ENCODE results near the gene TAF1B. TPM values are rescaled to one million over a fixed set of nuclear protein-coding genes. Genes with fewer than 3 reads are reported as not detected.

Gene TAF1B
- total RNA-seq, 1 experiment from 2014 or later: 29.9 TPM

DNA sequence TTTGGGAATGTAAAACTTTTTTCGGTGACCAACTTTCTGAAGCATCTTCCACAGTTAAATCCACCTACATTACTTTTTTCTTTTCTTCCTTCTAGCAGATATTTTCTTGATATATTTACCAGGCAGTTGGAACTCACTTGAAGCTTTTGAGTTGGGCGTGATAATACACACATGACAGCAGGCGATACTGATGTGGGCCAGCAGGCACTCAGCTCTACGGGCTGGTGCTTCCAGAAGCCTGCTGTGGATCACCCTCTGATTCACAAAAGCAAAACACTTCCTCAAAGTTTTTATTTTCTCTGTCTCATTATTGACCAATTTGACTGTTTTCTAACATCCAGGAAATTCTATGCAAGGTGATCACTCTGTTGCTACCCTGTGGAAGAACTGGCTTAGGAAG, 131.1 kb downstream of the TAF1B start:
- Histone ChIP-seq H3K9me3 (ENCODE audit: control insufficient read depth, low read depth, low read length) (no peaks in the 10 kb centered on the region), H3K23me2 (ENCODE audit: insufficient read length, low read depth, low read length, poor library complexity, severe bottlenecking) (no peaks in the 10 kb centered on the region), H4K20me1 (ENCODE audit: control insufficient read depth, insufficient read depth, insufficient read length) (no peaks in the 10 kb centered on the region), H2BK12ac (ENCODE audit: insufficient read length, low read depth, low read length) (no peak overlapping the region), H3K4me1 (ENCODE audit: insufficient read depth, low read length) (no peaks in the 10 kb centered on the region), H2BK120ac (ENCODE audit: low read depth, low read length, poor library complexity, severe bottlenecking) (no peak overlapping the region), H2AK5ac (ENCODE audit: insufficient read length, low read length) (no peak overlapping the region), H3K18ac (ENCODE audit: insufficient read length, low read depth, low read length) (no peak overlapping the region), H4K91ac (ENCODE audit: insufficient read length, low read depth, low read length) (no peak overlapping the region), H3K14ac (ENCODE audit: insufficient read depth, low read length) (no peak overlapping the region), H3K79me1 (ENCODE audit: insufficient read depth, low read depth, low read length, poor library complexity, severe bottlenecking) (no peaks in the 10 kb centered on the region), H3T11ph (ENCODE audit: low read length) (no peak overlapping the region), H2BK5ac (ENCODE audit: insufficient read length, low read length) (no peak overlapping the region), H4K5ac (ENCODE audit: insufficient read length, low read depth, low read length) (no peak overlapping the region), H2AFZ (ENCODE audit: low read length) (no peak overlapping the region), H3K4ac (ENCODE audit: low read depth, low read length) (no peak overlapping the region), H3K27ac (ENCODE audit: insufficient read length, low read depth, low read length) (no peak overlapping the region), H2BK20ac (ENCODE audit: low read depth, low read length, poor library complexity, severe bottlenecking) (no peak overlapping the region), H3K9ac (ENCODE audit: extremely low read depth, insufficient read length, low read length) (no peak overlapping the region), H3K79me2 (ENCODE audit: insufficient read depth, low read length) (no peaks in the 10 kb centered on the region), H3K56ac (ENCODE audit: insufficient read length, low read depth, low read length) (no peak overlapping the region), H3K4me2 (ENCODE audit: insufficient read depth, insufficient read length, low read length) (no peak overlapping the region), H3K27me3 (ENCODE audit: insufficient read depth, low read length) (no peaks in the 10 kb centered on the region), H2BK15ac (ENCODE audit: low read depth, low read length) (no peak overlapping the region), H3K23ac (ENCODE audit: insufficient read length, low read depth, low read length) (no peak overlapping the region), H4K8ac (replicated peaks; ENCODE audit: insufficient read length, low read depth, low read length) (no peak overlapping the region)
- Mint-ChIP-seq H3K4me1 (peaks cover 6 to 10% of the 10 kb centered on the region in 2 experiments; a peak in 3 of 4 replicates), H3K36me3 (ENCODE audit: insufficient read depth in 1 of 3, low read depth in 3 of 3) (no peaks in the 10 kb centered on the region; a peak in 2 of 7 replicates), H3K27me3 (ENCODE audit: low read depth) (no peaks in the 10 kb centered on the region; the same call in 1 of the 2 replicates), H3K4me3 (no peak overlapping the region), H3K27ac (peak overlapping the region in 1 of 3 experiments; percentile 22; a peak in 1 of 7 replicates), H3K9me3 (no peaks in the 10 kb centered on the region)
- no peak for DNase-seq
- TF ChIP-seq, protein P1, sequence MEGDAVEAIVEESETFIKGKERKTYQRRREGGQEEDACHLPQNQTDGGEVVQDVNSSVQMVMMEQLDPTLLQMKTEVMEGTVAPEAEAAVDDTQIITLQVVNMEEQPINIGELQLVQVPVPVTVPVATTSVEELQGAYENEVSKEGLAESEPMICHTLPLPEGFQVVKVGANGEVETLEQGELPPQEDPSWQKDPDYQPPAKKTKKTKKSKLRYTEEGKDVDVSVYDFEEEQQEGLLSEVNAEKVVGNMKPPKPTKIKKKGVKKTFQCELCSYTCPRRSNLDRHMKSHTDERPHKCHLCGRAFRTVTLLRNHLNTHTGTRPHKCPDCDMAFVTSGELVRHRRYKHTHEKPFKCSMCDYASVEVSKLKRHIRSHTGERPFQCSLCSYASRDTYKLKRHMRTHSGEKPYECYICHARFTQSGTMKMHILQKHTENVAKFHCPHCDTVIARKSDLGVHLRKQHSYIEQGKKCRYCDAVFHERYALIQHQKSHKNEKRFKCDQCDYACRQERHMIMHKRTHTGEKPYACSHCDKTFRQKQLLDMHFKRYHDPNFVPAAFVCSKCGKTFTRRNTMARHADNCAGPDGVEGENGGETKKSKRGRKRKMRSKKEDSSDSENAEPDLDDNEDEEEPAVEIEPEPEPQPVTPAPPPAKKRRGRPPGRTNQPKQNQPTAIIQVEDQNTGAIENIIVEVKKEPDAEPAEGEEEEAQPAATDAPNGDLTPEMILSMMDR (conservative IDR thresholded peaks at IDR 0.05): no peak
- no CpG with 5 or more reads among the region's 4 CpGs for WGBS (ENCODE audit: extremely low coverage, insufficient read length, low lambda C conversion rate)
